MG63 (cell line): ENCODE data around the gene CD2BP2. TPM values are rescaled to one million over a fixed set of nuclear protein-coding genes. Genes with fewer than 3 reads are reported as not detected.

Source experiments
- DNase-seq: peaks from one replicate; pipeline ENCODE4 v3.0.0-alpha.2; 2020
- H3K27me3 ChIP-seq: fragments of 250-450 bp; sonication (Bioruptor Pico); 2 replicates; pipeline ENCODE4 v1.5.1; 2020; ENCODE audit warnings: mild to moderate bottlenecking, moderate library complexity
- H3K36me3 ChIP-seq: fragments of 250-450 bp; sonication (Bioruptor Pico); 2 replicates; pipeline ENCODE4 v1.5.1; 2020; ENCODE audit warnings: mild to moderate bottlenecking, moderate library complexity
- H3K4me3 ChIP-seq: fragments of 250-450 bp; sonication (Bioruptor Pico); 2 replicates; pipeline ENCODE4 v1.5.1; 2020; ENCODE audit warnings: mild to moderate bottlenecking, moderate library complexity
- H3K9me3 ChIP-seq: fragments of 250-450 bp; sonication (Bioruptor Pico); 2 replicates; pipeline ENCODE4 v1.5.1; 2020; ENCODE audit warnings: mild to moderate bottlenecking, moderate library complexity
- total RNA-seq: library from RNA; depleted of rRNA; stranded (reverse); fragments of >200 nt; shearing (Covaris generic); gene quantifications from 2 replicates; pipeline ENCODE4 v1.2.3, GENCODE V29; 2014; ENCODE audit warnings: low replicate concordance

Gene CD2BP2
- total RNA-seq, 1 experiment from 2014 or later: 70.0 TPM

DNA sequence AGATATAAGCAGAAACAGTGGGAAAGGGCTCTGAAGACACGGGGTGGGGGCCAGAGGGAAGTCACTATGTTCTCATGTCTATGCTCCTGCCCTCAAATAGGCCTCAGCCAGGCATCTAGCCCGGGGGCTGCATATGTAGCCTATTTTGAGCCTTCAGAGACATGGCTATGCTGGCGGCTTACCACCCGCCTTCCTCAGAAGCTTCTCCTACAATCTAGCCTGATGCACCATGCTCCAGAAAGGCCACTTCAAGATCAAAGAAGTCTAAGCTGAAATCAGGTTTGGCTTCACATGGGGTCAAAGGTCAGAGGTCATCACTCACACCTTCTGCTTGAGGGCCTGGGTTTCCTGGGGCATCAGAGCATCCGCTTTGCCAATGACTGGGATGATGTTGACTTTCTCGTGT lies 25.7 kb upstream of the CD2BP2 start:
- Histone ChIP-seq H3K9me3 (no peaks in the 10 kb centered on the region), H3K4me3 (no peak overlapping the region), H3K36me3 (peaks cover 2% of the 10 kb centered on the region; the same call in 1 of the 2 replicates), H3K27me3 (no peaks in the 10 kb centered on the region)
- DNase-seq: no peak

DNA sequence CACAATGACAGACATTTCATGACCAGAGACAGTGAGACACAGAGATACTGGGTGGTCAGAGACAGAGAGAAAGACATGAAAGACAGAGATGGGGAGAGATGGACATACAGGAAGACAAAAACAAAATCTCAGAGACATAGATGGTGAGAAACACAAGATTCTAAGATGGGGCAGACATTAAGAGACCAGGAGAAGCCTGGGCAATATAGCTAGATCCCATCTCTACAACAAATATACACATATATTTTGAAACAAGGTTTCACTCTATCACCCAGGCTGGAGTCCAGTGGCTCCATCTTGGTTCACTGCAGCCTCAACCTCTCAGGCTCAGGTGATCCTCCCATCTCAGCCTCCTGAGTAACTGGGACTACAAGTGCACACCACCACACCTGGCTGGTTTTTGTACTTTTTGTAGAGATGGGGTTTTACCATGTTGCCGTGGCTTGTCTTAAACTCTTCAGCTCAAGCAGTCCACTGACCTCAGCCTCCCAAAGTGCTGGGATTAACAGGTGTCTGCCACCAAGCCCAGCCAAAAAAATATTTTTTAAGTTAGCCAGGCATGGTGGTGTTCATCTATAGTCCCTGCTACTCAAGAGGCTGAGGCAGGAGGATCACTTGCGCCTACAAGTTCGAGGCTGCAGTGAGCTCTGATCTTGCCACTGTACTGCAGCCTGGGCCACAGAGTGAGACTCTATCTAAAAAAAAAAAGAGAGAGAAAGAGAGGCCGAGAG lies 25.1 kb upstream of the CD2BP2 start:
- DNase-seq: no peak
- no peak overlapping the region for H3K4me3 ChIP-seq
- peaks cover 2% of the 10 kb centered on the region; the same call in 1 of the 2 replicates for H3K36me3 ChIP-seq

DNA sequence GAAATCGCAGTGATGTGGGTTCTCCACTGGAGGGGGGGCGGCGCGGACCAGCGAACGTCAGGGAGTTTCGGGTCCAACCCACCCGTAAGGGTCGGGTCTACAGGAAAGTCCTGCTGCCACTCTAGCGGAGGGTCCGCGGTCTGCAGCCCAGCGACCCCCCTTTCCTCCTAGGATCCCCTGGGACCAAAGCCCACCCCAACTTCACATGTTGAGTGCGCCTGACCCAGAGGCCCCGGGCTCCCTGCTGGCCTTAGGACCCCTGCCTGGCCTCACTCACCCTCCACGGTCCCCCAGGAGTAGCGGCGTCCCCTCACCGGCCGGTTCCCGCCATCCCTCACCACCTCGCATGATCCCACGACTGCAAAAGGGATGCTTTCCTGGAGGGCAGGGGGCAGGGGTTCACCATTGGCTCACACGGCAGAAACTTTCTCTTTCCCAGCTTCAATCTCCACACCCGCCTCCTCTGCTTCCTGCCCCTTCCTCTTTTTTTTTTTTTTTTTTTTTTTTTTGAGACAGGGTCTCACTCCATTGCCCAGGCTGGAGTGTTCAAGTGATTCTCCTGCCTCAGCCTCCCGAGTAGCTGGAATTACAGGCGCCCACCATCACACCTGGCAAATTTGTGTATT lies 24.2 kb upstream of the CD2BP2 start:
- no peaks in the 10 kb centered on the region for H3K9me3 ChIP-seq
- peak overlapping the region; percentile 62 for H3K4me3 ChIP-seq
- peaks cover 2% of the 10 kb centered on the region; the same call in 1 of the 2 replicates for H3K36me3 ChIP-seq
- no peak for DNase-seq
- no peaks in the 10 kb centered on the region for H3K27me3 ChIP-seq

More for the DNA sequence above, 25.1 kb upstream of the CD2BP2 start:
- H3K9me3 ChIP-seq: no peaks in the 10 kb centered on the region
- no peaks in the 10 kb centered on the region for H3K27me3 ChIP-seq

DNA sequence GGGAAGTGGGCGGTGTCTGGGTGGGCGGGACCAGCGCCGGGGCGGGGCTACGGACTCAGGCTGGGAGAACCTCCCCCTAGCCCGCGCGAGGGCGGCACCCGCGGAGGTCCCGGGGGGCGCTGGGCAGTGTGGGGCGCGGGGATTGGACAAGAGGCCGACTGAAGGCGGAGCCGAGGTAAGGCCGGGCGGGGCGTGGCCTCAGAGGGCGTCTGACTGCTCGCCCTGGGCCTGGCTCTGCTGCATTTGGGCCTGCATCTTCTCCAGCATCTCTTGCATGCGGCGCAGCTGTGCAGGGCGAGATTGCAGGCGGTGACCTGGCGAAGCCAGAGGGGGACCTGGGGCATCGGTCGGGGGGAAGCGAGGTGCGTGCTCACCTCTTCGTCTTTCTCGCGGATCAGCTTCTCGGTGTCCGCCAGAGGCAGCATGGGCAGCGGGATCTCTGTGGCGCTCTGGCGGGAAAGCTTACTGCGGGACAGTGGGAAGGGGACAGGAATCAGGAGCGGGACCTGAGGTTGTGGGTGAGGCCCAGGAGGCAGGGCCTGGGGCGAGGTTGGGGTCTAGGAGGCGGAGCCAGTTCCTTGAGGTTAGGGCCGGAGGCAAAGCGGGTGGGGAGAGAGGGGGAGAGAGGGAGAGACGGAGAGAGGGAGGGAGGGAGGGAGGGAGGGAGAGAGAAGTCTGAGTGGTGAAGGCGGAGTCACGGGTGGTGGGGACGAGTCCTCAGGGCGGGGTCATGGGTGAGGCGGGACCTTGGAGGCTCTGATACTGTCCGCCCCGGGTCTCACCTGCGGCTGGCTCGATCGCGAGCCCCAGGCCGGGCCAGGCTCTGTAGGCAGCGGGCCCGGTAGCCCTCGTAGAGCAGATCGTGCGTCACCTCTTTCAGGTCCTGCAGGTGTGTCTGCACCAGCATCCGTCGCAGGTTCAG lies 23.4 kb upstream of the CD2BP2 start:
- H3K36me3 ChIP-seq: peaks cover 2% of the 10 kb centered on the region; the same call in 1 of the 2 replicates
- DNase-seq: peak; percentile 99
- H3K9me3 ChIP-seq: no peaks in the 10 kb centered on the region
- peak overlapping the region; percentile 62 for H3K4me3 ChIP-seq
- H3K27me3 ChIP-seq: no peaks in the 10 kb centered on the region

GRCh38 chr16:30377812-30378235 lies 22.7 kb upstream of the CD2BP2 start:
- Histone ChIP-seq H3K4me3 (peak overlapping the region; percentile 62), H3K36me3 (peaks cover 2% of the 10 kb centered on the region; the same call in 1 of the 2 replicates), H3K9me3 (no peaks in the 10 kb centered on the region), H3K27me3 (no peaks in the 10 kb centered on the region)
- peak; percentile 95 for DNase-seq

DNA sequence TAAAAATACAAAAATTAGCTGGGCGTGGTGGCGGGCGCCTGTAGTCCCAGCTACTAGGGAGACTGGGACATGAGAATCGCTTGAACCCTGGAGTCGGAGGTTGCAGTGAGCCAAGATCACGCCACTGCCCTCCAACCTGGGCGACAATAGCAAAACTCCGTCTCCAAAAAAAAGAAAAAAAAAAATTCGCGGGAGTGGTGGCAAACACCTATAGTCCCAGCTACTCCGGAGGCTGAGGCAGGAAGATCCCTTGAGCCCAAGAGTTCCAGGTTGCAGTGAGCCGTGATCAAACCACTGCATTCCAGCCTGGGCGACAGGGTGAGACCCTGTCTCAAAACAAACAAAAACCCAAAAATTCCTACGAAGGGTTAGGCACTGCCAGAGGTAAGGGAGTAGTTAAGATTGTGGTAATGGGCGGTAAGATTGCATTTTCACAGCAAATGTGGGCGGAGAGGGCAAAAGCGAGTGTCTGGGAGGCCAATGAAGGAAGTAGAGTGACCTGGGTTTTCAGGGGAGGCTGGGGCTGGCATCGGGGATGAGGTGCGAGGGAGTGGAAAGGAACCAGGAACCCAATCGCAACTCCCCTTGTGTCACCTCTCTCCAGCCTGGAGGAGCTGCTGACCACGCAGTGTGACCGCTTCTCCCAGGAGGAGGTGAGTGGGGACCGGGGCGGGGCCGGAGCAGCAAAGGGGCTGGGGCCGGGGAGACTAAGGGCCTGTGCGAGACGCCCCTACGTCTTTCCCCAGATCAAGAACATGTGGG lies 22.1 kb upstream of the CD2BP2 start:
- Histone ChIP-seq H3K9me3 (no peaks in the 10 kb centered on the region), H3K36me3 (peaks cover 2% of the 10 kb centered on the region; the same call in 1 of the 2 replicates), H3K4me3 (peak overlapping the region; percentile 62), H3K27me3 (no peaks in the 10 kb centered on the region)
- DNase-seq: no peak

DNA sequence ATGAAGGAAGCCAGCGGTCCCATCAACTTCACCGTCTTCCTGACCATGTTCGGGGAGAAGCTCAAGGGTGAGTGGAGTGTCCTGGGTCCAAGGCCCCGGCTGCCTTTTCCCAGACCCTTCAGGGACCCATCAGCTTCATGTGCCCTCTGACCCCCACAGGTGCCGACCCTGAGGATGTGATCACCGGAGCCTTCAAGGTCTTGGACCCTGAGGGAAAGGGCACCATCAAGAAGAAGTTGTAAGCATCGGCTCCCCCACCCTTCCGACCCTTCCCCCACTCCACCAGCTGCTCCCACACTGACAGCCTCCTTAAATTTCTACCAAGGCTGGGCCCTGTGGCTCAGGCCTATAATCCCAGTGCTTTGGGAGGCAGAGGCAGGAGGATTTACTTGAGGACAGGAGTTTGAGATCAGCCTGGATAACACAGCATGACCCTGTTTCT lies 21.4 kb upstream of the CD2BP2 start:
- H3K4me3 ChIP-seq: no peak overlapping the region
- H3K9me3 ChIP-seq: no peaks in the 10 kb centered on the region
- DNase-seq: no peak
- no peaks in the 10 kb centered on the region for H3K27me3 ChIP-seq
- H3K36me3 ChIP-seq: peaks cover 2% of the 10 kb centered on the region; the same call in 1 of the 2 replicates

DNA sequence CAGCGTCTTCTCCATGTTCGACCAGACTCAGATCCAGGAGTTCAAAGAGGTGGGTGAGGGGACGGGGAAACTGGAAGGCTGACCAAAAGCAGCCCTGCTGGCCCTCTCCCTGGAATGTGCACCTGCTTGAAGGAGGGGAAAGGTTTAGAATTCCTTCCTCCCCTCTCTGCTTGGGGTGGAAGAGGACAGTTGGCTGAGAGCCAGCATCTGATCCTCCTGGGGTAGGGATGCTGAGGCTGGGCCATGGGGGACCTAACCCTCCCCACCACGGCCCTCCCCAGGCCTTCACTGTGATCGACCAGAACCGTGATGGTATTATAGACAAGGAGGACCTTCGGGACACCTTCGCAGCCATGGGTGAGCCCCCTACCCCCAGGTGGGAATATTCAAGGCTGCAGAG lies 20.8 kb upstream of the CD2BP2 start:
- no peaks in the 10 kb centered on the region for H3K27me3 ChIP-seq
- DNase-seq: no peak
- no peak overlapping the region for H3K4me3 ChIP-seq

DNA sequence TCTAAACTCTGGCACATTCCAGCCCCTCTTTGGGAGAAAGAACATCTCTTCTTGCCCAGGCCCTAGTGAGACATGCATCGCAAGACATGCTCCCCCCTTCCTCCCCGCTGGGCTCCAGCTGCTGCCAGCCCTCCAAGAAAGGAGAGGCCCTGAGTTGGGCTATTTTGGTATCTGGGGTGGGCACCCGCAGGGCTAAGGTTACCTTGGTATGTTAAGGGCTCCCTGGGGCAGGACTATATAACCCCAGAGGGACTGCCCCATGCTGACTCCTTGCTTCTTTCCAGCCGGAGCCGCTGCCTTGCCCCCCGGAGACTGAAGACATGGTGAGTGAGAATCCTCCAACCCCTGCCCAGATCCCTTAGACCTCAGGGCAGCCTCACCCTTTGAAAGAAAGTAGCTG lies 19.4 kb upstream of the CD2BP2 start, which contains the start of gene MYL11:
Gene MYL11, plus strand, starts transcription at position 265 of the 400 bp plus-strand sequence. Its CDS starts 56 bp downstream, at position 321.
- DNase-seq: no peak
- H3K9me3 ChIP-seq: no peaks in the 10 kb centered on the region
- no peak within 1 kb of the TSS for H3K4me3 ChIP-seq
- no peaks in the 10 kb centered on the region for H3K27me3 ChIP-seq
- H3K36me3 ChIP-seq: no peaks in the 10 kb centered on the region

More for the DNA sequence above, 20.8 kb upstream of the CD2BP2 start:
- Histone ChIP-seq H3K9me3 (no peaks in the 10 kb centered on the region), H3K36me3 (peaks cover 2% of the 10 kb centered on the region; the same call in 1 of the 2 replicates)

- peaks cover 6% of the 10 kb centered on the region for H3K36me3 ChIP-seq
- no peak for DNase-seq
- no peaks in the 10 kb centered on the region for H3K27me3 ChIP-seq
- H3K9me3 ChIP-seq: no peaks in the 10 kb centered on the region
- no peak overlapping the region for H3K4me3 ChIP-seq
Measured at GRCh38 chr16:30372725-30373124, 17.6 kb upstream of the CD2BP2 start.

- Histone ChIP-seq H3K36me3 (peaks cover 12% of the 10 kb centered on the region), H3K4me3 (no peak overlapping the region), H3K27me3 (no peaks in the 10 kb centered on the region), H3K9me3 (no peaks in the 10 kb centered on the region)
- no peak for DNase-seq
Measured at GRCh38 chr16:30372038-30372712, 17.1 kb upstream of the CD2BP2 start.

- H3K27me3 ChIP-seq: no peaks in the 10 kb centered on the region
- peak overlapping the region; percentile 47 for H3K4me3 ChIP-seq
- H3K36me3 ChIP-seq: peaks cover 20% of the 10 kb centered on the region
- H3K9me3 ChIP-seq: no peaks in the 10 kb centered on the region
- DNase-seq: no peak
Measured at GRCh38 chr16:30371248-30371816, 16.2 kb upstream of the CD2BP2 start.

DNA sequence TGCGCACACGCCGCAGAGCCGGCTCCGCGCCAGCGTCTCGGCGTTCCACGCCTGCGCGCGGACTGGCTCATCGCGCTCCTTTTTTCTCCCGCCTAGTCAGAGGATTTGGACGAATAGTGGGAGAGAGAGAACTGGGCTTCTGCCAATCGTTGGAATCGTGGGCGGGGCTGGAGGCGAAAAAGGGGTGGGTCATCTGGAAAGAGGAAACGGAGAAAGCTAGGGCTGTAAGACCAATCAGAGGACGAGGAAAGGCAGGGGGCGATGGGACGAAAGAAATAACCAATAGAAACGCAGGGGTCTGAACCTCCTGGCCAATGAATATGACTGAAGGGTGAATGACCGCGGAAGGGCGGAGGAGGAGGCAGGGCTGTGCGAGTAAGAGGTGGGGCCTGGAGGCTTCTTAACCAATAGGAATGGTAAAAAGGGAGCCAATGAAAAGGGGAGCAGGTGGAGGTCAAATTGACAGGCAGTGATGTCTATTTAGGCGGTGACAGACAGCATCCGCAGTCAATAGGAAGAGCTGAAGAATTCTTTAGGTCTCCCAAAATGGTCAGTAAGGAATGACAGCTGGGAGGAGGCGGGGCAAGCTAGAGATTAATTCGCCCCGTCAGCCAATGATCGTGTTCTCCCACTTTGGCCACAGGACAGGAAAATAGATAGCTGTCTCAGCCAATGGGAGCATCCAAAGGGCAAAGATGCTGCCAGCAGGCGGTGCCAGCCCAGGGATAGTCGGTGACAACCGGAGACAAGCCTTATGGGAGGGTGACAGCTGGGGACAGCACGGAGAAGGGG lies 15.5 kb upstream of the CD2BP2 start, which contains the start of gene TBC1D10B:
Gene TBC1D10B, minus strand, starts transcription at position 39 of the 792 bp plus-strand sequence. CDS start 311 bp downstream, outside the sequence.
- H3K36me3 ChIP-seq: peaks cover 27% of the 10 kb centered on the region
- peak; percentile 99 for DNase-seq
- no peaks in the 10 kb centered on the region for H3K9me3 ChIP-seq
- H3K27me3 ChIP-seq: no peaks in the 10 kb centered on the region
- H3K4me3 ChIP-seq: peak within 1 kb of the TSS; percentile 80

DNA sequence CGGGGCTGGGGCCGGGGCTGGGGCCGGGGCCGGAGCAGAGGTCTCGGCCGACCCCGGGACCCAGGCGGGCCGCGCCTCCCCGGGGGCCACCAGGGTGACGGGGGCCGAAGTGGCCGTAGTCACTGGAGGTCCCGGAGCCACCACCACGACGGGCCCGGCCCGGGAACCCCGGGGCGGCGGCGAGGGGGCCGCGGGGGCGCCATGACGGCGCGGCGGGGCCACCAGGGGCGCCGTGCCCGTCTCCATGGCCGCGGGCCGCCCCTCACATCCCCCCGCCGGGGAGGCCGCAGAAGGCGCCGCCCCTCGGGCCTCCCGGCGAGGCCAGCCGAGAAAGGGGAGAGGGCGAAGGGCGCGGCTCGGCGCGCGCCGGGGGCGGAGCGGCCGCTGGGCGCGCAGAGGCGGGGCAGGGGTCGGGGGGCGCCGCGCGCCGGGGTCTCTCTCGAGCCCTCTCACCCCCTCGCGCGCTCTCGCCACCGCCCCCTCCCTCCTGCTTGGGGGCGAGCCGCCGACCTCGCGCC lies 14.9 kb upstream of the CD2BP2 start:
- Histone ChIP-seq H3K27me3 (no peaks in the 10 kb centered on the region), H3K4me3 (peak overlapping the region; percentile 80), H3K9me3 (no peaks in the 10 kb centered on the region), H3K36me3 (peaks cover 33% of the 10 kb centered on the region)
- DNase-seq: no peak
